Measurements from ENCODE around the gene BRI3.

The BRI3 gene

DNA sequence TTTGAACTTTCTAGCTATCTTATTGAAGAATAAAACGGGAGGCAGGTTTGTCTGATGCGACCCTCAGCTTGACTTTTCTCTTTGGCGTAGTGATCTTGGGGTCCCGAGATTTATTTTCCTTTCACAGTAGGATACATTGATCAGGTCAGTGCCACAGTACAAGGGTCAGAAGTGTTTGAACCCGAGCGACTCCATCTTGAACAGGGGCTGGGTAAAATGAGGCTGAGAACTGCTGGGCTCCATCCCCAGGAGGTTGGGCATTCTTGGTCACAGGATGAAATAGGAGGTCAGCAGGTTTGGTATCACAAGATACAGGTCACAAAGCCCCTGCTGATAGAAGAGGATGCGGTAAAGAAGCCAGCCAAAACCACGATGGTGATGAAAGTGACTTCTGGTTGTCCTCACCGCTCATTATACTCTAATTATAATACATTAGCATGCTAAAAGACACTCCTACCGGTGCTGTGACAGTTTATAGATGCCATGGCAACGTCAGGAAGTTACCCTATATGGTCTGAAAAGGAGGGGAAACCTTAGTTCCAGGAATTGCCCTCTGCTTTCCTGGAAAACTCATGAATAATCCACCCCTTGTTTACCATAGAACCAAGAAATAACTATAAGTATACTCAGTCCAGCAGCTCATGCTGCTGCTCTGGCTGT, 26.4 kb upstream of the BRI3 start:
- no peaks in the 10 kb centered on the region for H3K9me2 ChIP-seq (ENCODE audit: low read depth, low read length)
- H3K9ac ChIP-seq (ENCODE audit: low read length) = no peak overlapping the region
- peaks cover 26% of the 10 kb centered on the region for H3K4me1 ChIP-seq (ENCODE audit: insufficient read depth, low read length, severe bottlenecking)
- no peak overlapping the region for H3K27ac ChIP-seq (ENCODE audit: low read depth, low read length, poor library complexity, severe bottlenecking)
- peaks cover 23% of the 10 kb centered on the region for H3K36me3 ChIP-seq (ENCODE audit: insufficient read depth, low read length)
- no peaks in the 10 kb centered on the region for H4K20me1 ChIP-seq (ENCODE audit: insufficient read depth, low read length)
- no peak overlapping the region for H2AFZ ChIP-seq (ENCODE audit: low read length)
- H3K9me3 ChIP-seq (ENCODE audit: low read length) = no peaks in the 10 kb centered on the region; the same call in 1 of the 2 replicates
- H3K4me3 ChIP-seq (ENCODE audit: low read depth, low read length, poor library complexity, severe bottlenecking) = no peak overlapping the region
- H3K4me2 ChIP-seq (ENCODE audit: low read length) = no peak overlapping the region
- H3K27me3 ChIP-seq (ENCODE audit: insufficient read depth, low read length) = no peaks in the 10 kb centered on the region
- no peaks in the 10 kb centered on the region for H3F3A ChIP-seq (ENCODE audit: insufficient read depth, low read length)
- peaks cover 6% of the 10 kb centered on the region for H3K79me2 ChIP-seq (ENCODE audit: insufficient read depth, low read length)
- TF ChIP-seq, protein P1, sequence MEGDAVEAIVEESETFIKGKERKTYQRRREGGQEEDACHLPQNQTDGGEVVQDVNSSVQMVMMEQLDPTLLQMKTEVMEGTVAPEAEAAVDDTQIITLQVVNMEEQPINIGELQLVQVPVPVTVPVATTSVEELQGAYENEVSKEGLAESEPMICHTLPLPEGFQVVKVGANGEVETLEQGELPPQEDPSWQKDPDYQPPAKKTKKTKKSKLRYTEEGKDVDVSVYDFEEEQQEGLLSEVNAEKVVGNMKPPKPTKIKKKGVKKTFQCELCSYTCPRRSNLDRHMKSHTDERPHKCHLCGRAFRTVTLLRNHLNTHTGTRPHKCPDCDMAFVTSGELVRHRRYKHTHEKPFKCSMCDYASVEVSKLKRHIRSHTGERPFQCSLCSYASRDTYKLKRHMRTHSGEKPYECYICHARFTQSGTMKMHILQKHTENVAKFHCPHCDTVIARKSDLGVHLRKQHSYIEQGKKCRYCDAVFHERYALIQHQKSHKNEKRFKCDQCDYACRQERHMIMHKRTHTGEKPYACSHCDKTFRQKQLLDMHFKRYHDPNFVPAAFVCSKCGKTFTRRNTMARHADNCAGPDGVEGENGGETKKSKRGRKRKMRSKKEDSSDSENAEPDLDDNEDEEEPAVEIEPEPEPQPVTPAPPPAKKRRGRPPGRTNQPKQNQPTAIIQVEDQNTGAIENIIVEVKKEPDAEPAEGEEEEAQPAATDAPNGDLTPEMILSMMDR (IDR thresholded peaks at IDR 0.05; ENCODE audit: low read length) = no peak
- no peak for TF ChIP-seq EZH2 (IDR thresholded peaks at IDR 0.05; ENCODE audit: borderline replicate concordance, low read length)

- Histone ChIP-seq H3K9me2 (ENCODE audit: low read depth, low read length) (no peaks in the 10 kb centered on the region), H4K20me1 (ENCODE audit: insufficient read depth, low read length) (no peaks in the 10 kb centered on the region), H3K27ac (ENCODE audit: low read depth, low read length, poor library complexity, severe bottlenecking) (no peak overlapping the region), H3K9me3 (ENCODE audit: low read length) (peaks cover 7% of the 10 kb centered on the region), H3K79me2 (ENCODE audit: insufficient read depth, low read length) (peaks cover 6% of the 10 kb centered on the region), H3K36me3 (ENCODE audit: insufficient read depth, low read length) (peaks cover 36% of the 10 kb centered on the region), H3K4me2 (ENCODE audit: low read length) (no peak overlapping the region), H3K27me3 (ENCODE audit: insufficient read depth, low read length) (no peaks in the 10 kb centered on the region), H3K9ac (ENCODE audit: low read length) (no peak overlapping the region), H3K4me1 (ENCODE audit: insufficient read depth, low read length, severe bottlenecking) (peaks cover 12% of the 10 kb centered on the region), H3F3A (ENCODE audit: insufficient read depth, low read length) (no peaks in the 10 kb centered on the region), H3K4me3 (ENCODE audit: low read depth, low read length, poor library complexity, severe bottlenecking) (no peak overlapping the region), H2AFZ (ENCODE audit: low read length) (no peak overlapping the region)
- no peak for TF ChIP-seq EZH2 (IDR thresholded peaks at IDR 0.05; ENCODE audit: borderline replicate concordance, low read length)
- TF ChIP-seq, protein P1 (IDR thresholded peaks at IDR 0.05; ENCODE audit: low read length) = no peak
Measured at GRCh38 chr7:98256431-98256830, 25.1 kb upstream of the BRI3 start.

- Histone ChIP-seq H3K4me3 (ENCODE audit: low read depth, low read length, poor library complexity, severe bottlenecking) (no peak overlapping the region), H3F3A (ENCODE audit: insufficient read depth, low read length) (no peaks in the 10 kb centered on the region), H2AFZ (ENCODE audit: low read length) (no peak overlapping the region), H3K27me3 (ENCODE audit: insufficient read depth, low read length) (no peaks in the 10 kb centered on the region), H3K9ac (ENCODE audit: low read length) (no peak overlapping the region), H4K20me1 (ENCODE audit: insufficient read depth, low read length) (no peaks in the 10 kb centered on the region), H3K9me3 (ENCODE audit: low read length) (peaks cover 10% of the 10 kb centered on the region), H3K4me2 (ENCODE audit: low read length) (no peak overlapping the region), H3K36me3 (ENCODE audit: insufficient read depth, low read length) (peaks cover 41% of the 10 kb centered on the region), H3K9me2 (ENCODE audit: low read depth, low read length) (no peaks in the 10 kb centered on the region), H3K4me1 (ENCODE audit: insufficient read depth, low read length, severe bottlenecking) (peaks cover 8% of the 10 kb centered on the region), H3K27ac (ENCODE audit: low read depth, low read length, poor library complexity, severe bottlenecking) (no peak overlapping the region), H3K79me2 (ENCODE audit: insufficient read depth, low read length) (peaks cover 2% of the 10 kb centered on the region)
- TF ChIP-seq EZH2 (IDR thresholded peaks at IDR 0.05; ENCODE audit: borderline replicate concordance, low read length) = no peak
- TF ChIP-seq, protein P1 (IDR thresholded peaks at IDR 0.05; ENCODE audit: low read length) = no peak
Measured at GRCh38 chr7:98257701-98258100, 23.8 kb upstream of the BRI3 start.

Measured in OCI-LY1 (cell line).